HG02571 (cell line): ENCODE data around the gene CDAN1.

Source experiments
- ATAC-seq: cut with Tn5 transposase; IDR thresholded peaks from one replicate; pipeline ENCODE4 v1.9.1; 2021; ENCODE audit warnings: mild to moderate bottlenecking, moderate library complexity; ENCODE audit not compliant: unreplicated experiment

The CDAN1 gene

GRCh38 chr15:42734076-42734672, 2.8 kb downstream of the CDAN1 start:
- ATAC-seq, result no peak

GRCh38 chr15:42733027-42733426, 3.9 kb downstream of the CDAN1 start:
- no peak for ATAC-seq

- ATAC-seq, result no peak
Measured at GRCh38 chr15:42732095-42732827, 4.7 kb downstream of the CDAN1 start.

- ATAC-seq, result no peak
Measured at GRCh38 chr15:42731461-42731860, 5.5 kb downstream of the CDAN1 start.

- ATAC-seq, result no peak
Measured at GRCh38 chr15:42730536-42730935, 6.4 kb downstream of the CDAN1 start.

- ATAC-seq, result no peak
Measured at GRCh38 chr15:42730135-42730534, 6.8 kb downstream of the CDAN1 start.

- no peak for ATAC-seq
Measured at GRCh38 chr15:42729409-42729808, 7.5 kb downstream of the CDAN1 start.

GRCh38 chr15:42728972-42729371, 8.0 kb downstream of the CDAN1 start:
- no peak for ATAC-seq

- no peak for ATAC-seq
Measured at GRCh38 chr15:42728560-42728959, 8.4 kb downstream of the CDAN1 start.

GRCh38 chr15:42727750-42728381, 9.1 kb downstream of the CDAN1 start:
- ATAC-seq, result no peak

GRCh38 chr15:42726114-42726513, 10.8 kb downstream of the CDAN1 start:
- ATAC-seq, result no peak

- no peak for ATAC-seq
Measured at GRCh38 chr15:42725331-42725903, 11.5 kb downstream of the CDAN1 start.

- ATAC-seq, result no peak
Measured at GRCh38 chr15:42724276-42724675, 12.7 kb downstream of the CDAN1 start.

- ATAC-seq, result no peak
Measured at GRCh38 chr15:42723068-42723467, 13.9 kb downstream of the CDAN1 start.

- no peak for ATAC-seq
Measured at GRCh38 chr15:42721916-42722315, 15.0 kb downstream of the CDAN1 start.

- no peak for ATAC-seq
Measured at GRCh38 chr15:42721016-42721415, 15.9 kb downstream of the CDAN1 start.

GRCh38 chr15:42720071-42720470, 16.9 kb downstream of the CDAN1 start:
- ATAC-seq, result no peak

GRCh38 chr15:42719043-42719442, 17.9 kb downstream of the CDAN1 start:
- ATAC-seq, result no peak

GRCh38 chr15:42716626-42717025, 20.3 kb downstream of the CDAN1 start:
- ATAC-seq, result no peak

GRCh38 chr15:42716125-42716524, 20.8 kb downstream of the CDAN1 start:
- ATAC-seq, result no peak

- ATAC-seq, result no peak
Measured at GRCh38 chr15:42712584-42712983, 24.3 kb downstream of the CDAN1 start.

- ATAC-seq, result no peak
Measured at GRCh38 chr15:42711746-42712145, 25.2 kb downstream of the CDAN1 start.
